ENCODE measurements around the gene GSG1L.
A peak's percentile ranks its signal among the peaks of the same experiment; 100 is the strongest.

The GSG1L gene

GRCh38 chr16:27932542-27933135 is 130.9 kb downstream of the GSG1L start:
- DNase-seq: no peak

DNA sequence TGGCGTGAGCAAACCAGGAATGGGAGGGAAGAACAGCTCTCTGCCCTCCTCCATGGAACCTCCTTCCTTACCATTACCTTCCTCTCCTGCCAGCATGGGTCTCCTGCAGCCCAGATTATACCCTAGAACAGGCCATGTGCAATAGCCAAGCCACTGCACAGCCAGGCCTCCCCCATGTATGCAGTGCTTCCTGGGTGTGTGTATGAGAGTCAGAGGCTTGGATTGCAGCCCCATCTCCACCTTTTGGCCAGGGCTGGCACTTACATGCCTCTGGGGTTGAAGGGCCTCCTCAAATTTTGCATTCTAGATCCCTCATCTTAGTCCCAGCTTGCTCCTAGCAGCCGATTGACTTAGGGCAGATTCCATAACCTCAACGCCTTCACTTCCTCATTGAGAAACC is 133.7 kb downstream of the GSG1L start:
- no peak for DNase-seq

DNA sequence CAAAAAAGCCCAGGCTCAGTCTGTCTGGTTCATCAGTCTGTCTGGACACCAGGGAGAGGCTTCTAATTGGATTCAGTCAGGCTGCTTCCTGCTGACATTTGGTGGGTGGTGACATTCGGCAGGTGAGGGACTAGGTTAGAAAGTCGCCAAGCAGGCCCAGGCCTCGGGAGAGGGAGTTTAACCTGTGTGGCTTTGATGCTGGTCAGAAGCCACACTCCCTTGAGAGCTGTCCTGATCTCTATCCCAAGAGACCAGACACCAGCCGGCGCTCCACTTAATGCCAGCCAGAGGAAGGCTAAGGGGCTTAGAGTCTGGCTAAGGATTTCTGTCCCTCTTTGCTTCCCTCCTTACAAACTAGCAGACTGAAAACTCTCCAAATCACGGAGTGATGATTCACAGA is 135.0 kb downstream of the GSG1L start:
- DNase-seq: no peak

- no peak for DNase-seq
Observed at GRCh38 chr16:27927266-27927901, 136.1 kb downstream of the GSG1L start.

DNA sequence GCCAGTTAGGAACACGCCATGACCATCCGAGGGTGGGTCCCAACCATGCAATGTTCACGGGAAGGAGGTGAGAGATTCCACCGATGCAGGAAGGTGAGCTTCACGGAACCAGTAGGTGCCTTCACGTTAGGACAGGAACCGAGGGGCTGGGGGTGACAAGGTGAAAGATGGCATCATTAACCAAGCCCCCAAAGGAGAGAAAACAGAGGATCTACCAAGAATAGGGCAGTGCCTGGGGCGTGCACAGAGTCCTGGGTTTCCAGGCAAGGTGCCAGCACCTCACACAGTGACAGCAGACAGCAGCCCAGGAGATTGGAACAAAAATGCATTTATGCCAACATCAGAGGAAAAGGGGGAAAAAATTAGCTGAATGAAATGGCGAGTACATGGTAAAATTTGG is 137.9 kb downstream of the GSG1L start:
- no peak for DNase-seq

- no peak for DNase-seq
Observed at GRCh38 chr16:27924411-27925118, 138.9 kb downstream of the GSG1L start.

DNA sequence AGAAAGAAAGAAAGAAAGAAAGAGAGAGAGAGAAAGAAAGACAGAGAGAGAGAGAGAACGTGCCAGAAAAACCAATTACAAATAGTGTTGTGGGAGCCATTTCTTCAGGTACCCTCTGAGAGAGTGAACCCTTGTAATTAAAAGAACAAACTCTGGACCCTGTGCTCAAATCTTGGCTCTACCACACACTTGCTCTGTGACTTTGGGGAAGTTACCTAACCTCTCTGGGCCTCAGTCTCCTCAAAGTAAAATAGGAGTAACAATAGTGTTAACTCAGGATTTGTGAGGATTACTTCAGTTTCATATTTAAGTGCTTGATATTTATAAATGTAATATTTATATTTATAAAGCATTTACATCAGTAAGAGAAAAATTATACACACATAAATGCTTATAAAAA is 139.8 kb downstream of the GSG1L start:
- DNase-seq: no peak

GRCh38 chr16:27922433-27922832 is 141.1 kb downstream of the GSG1L start:
- no peak for DNase-seq

- no peak for DNase-seq
Observed at GRCh38 chr16:27921134-27921533, 142.4 kb downstream of the GSG1L start.

GRCh38 chr16:27920391-27920891 is 143.1 kb downstream of the GSG1L start:
- peak in 1 of 2 experiments; percentile 27 for DNase-seq

- no peak for DNase-seq
Observed at GRCh38 chr16:27918755-27919154, 144.8 kb downstream of the GSG1L start.

DNA sequence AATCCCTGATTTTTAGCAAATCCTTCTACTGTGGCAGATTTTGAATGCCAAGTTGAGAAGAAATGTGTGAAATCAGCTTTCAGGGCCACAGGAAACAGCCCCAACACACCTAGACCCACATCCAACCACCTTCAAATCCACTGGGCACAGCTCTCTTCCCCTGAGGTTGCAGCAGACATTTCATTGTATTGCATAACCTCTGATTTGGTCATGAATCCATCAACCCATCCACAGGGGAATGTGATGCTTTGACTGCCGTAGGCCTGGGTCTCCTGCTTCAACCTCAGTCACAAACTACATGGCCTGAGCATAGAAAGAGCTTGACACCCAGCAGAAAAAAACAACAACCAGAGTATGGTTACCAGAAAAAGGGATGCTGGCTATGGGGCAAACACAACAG is 145.6 kb downstream of the GSG1L start:
- DNase-seq: no peak

GRCh38 chr16:27911486-27911885 is 152.0 kb downstream of the GSG1L start:
- no peak for DNase-seq

GRCh38 chr16:27907457-27907972 is 156.0 kb downstream of the GSG1L start:
- DNase-seq: no peak

DNA sequence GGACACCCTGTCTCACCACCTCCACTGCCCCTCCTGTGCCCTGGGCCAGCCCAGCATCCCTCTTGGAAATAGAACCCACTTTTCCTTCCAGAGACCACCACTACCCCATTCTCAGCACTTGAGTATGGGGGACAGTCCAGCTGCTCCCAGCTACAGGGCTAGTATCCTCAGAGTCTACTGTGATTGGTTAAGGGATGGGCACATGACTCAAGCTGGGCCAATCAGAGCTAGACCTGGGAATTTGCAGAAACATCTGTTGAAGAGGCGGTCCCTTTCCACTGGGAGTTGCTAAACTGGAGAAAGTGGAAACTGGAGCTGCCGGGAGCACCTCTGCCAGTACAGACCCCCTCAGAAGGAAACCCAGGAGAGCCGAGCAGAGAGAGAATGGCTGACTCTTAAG is 156.6 kb downstream of the GSG1L start:
- DNase-seq: no peak

DNA sequence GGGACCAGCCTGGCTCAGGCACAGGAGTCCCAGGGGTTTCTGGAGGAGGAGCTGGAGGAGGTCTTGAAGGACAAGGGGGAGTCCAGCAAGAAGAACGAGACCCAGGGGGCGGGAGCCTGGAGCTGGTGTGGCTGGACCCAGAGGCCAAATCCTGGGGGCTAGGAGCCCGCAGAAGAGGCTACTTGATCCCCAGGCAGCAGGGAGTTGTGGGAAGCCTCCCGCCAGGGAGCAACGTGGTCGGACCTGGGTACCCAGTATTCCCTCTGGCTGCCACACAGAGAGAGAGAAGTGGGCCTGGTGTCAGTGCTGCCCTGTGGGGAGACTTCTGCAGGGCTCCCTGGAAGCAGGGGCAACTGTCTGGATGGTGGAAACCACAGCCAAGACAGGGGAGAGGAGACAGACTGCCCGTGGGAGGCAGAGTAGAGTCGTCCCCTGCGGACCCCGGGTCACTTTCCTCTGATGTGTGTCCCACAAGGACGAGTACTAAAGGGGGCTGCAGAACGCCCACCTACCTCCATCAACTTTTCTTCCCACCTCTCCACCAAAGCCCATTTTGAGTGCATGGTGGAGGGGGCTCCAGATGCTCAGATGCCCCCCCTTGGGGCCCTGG is 160.4 kb downstream of the GSG1L start:
- no peak for DNase-seq

GRCh38 chr16:27902551-27902950 is 161.0 kb downstream of the GSG1L start:
- DNase-seq: no peak

- DNase-seq: no peak
Observed at GRCh38 chr16:27901956-27902355, 161.6 kb downstream of the GSG1L start.

DNA sequence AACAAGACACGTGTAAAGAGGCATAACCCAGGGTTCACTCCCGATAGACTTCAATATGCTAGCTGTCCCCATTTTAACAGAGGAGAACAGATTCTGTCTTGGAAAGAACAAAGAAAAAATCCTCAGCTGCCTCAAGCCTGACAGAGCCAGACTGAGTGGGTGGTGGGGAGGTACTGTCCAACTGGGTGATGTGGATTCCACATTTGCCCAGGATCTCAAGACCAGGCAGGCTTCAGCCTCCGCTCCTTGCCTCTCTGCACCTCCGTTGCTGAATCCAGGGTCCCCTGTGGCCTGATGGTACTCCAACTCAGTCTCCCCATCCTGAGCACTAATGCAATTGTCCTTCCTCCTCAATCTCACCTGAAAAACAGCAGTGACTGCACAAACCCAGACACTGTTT is 163.8 kb downstream of the GSG1L start:
- DNase-seq: no peak

DNA sequence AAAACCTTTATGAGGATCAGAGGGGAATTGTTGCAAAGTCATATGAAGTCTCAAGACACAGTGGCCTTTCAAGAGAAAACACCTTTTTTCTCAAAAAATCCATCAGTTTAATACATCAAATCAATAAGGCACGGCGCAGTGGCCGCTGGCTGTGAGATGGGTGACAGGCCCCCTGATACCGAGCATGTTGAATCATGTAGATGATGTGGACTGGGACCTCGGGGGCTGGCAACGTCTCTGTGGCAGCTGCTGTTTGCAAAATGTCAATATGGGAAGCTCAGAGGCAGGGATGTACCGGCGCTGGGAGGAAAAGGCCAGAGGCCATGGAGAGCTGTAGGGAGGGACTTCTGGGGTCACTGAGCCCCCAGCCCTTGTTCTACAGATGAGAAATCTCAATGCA is 169.1 kb downstream of the GSG1L start:
- DNase-seq: no peak

DNA sequence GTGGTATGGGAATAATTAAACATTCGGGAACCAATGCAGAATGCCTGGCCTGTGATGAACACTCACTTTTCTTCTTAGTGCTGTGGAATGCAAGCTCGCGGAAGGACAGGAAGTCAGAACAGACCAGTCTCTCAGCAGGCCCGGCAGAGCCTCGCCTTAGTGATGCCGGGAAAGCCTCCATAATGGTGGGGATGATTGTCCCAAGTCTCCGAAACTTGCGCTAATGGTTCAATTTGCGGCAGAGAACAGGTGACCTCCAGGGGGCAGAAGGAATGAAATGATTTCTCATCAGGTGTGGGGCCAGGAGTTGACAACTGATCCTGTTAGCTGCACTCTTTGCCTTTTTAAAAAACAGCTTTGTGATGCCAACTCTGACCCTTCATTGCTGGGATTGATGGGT is 170.6 kb downstream of the GSG1L start:
- no peak for DNase-seq

GRCh38 chr16:27890866-27891265 is 172.6 kb downstream of the GSG1L start:
- DNase-seq: no peak

- no peak for DNase-seq
Observed at GRCh38 chr16:27890006-27890405, 173.5 kb downstream of the GSG1L start.

DNA sequence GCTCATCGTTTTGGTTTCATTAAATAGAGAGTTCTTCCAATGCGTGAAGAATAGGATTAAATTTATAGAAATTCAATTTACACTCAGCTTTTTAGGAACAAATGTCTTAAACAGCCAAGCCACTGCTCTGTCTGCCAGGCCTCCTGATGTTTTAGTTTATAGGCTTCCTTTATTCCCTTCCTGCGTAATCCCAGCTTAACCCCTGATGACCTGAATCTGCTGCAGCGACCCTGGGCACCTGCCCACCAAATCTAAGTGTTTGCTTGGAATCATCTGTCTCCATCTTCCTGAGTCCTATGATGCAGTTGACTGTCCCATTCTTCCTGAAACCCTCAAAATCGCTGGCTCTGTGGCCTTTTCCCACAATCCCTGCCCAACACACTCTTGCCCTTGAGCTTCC is 179.9 kb downstream of the GSG1L start:
- no peak for DNase-seq
